ENCODE measurements around the gene TKFC. TPM values are rescaled to one million over a fixed set of nuclear protein-coding genes. Genes with fewer than 3 reads are reported as not detected.

The TKFC gene
- total RNA-seq, 2 experiments from 2014 or later = 79.1 to 86.3 TPM

GRCh38 chr11:61303725-61304124 is 29.3 kb upstream of the TKFC start:
- no peak for TF ChIP-seq CTCF (IDR thresholded peaks at IDR 0.05)
- no peaks in the 10 kb centered on the region for H3K27me3 Mint-ChIP-seq
- POLR2A ChIA-PET = interaction anchor here (0.6 to 2.2 kb wide), 3 partner anchors 28 to 61 kb away, joined by 3 to 7 read pairs (median 3); partner anchors contain the start of genes DDB1 and TKFC
- peaks cover 33% of the 10 kb centered on the region for H3K36me3 Mint-ChIP-seq (ENCODE audit: low read depth)
- H3K9me3 Mint-ChIP-seq = no peaks in the 10 kb centered on the region
- intact Hi-C loops (cut with micrococcal nuclease) = no loop called here
- peaks cover 11% of the 10 kb centered on the region for H3K4me1 Mint-ChIP-seq (ENCODE audit: low read depth)
- no peak for DNase-seq
- H3K4me3 Mint-ChIP-seq = no peak overlapping the region
- no peak overlapping the region for H3K27ac Mint-ChIP-seq
- CTCF ChIA-PET = no interaction called here
- ATAC-seq = no peak

- Mint-ChIP-seq H3K4me1 (ENCODE audit: low read depth) (peaks cover under 1% of the 10 kb centered on the region), H3K27ac (no peak overlapping the region), H3K9me3 (no peaks in the 10 kb centered on the region), H3K27me3 (no peaks in the 10 kb centered on the region), H3K36me3 (ENCODE audit: low read depth) (peaks cover 30% of the 10 kb centered on the region), H3K4me3 (no peak overlapping the region)
- ChIA-PET CTCF (interaction anchor here (1.1 kb wide), 1 partner anchor 118 kb away, joined by 3 read pairs; no protein-coding TSS in a partner anchor), POLR2A (interaction anchor here (2.2 kb wide), 1 partner anchor 26 kb away, joined by 7 read pairs; no protein-coding TSS in a partner anchor)
- TF ChIP-seq CTCF (IDR thresholded peaks at IDR 0.05) = no peak
- DNase-seq = no peak
- intact Hi-C loops (cut with micrococcal nuclease) = no loop called here
- ATAC-seq = no peak
Measured at GRCh38 chr11:61305417-61305816, 27.6 kb upstream of the TKFC start.

GRCh38 chr11:61306221-61306620 is 26.8 kb upstream of the TKFC start:
- ATAC-seq (peak; percentile 28), DNase-seq (no peak)
- no peak for TF ChIP-seq CTCF (IDR thresholded peaks at IDR 0.05)
- H3K27ac Mint-ChIP-seq = no peak overlapping the region
- H3K36me3 Mint-ChIP-seq (ENCODE audit: low read depth) = peaks cover 26% of the 10 kb centered on the region
- ChIA-PET POLR2A (interaction anchor here (1.4 kb wide), 2 partner anchors 11 to 16 kb away, joined by 3 to 4 read pairs; no protein-coding TSS in a partner anchor), CTCF (no interaction called here)
- H3K4me3 Mint-ChIP-seq = no peak overlapping the region
- H3K27me3 Mint-ChIP-seq = no peaks in the 10 kb centered on the region
- no peaks in the 10 kb centered on the region for H3K9me3 Mint-ChIP-seq
- intact Hi-C loops (cut with micrococcal nuclease) = no loop called here
- no peaks in the 10 kb centered on the region for H3K4me1 Mint-ChIP-seq (ENCODE audit: low read depth)

GRCh38 chr11:61307354-61307753 is 25.7 kb upstream of the TKFC start:
- Mint-ChIP-seq H3K9me3 (no peaks in the 10 kb centered on the region), H3K36me3 (ENCODE audit: low read depth) (peaks cover 25% of the 10 kb centered on the region), H3K27ac (no peak overlapping the region), H3K4me3 (no peak overlapping the region), H3K27me3 (no peaks in the 10 kb centered on the region), H3K4me1 (ENCODE audit: low read depth) (no peaks in the 10 kb centered on the region)
- TF ChIP-seq CTCF (IDR thresholded peaks at IDR 0.05) = no peak
- no peak for ATAC-seq
- ChIA-PET CTCF (interaction anchor here (2.2 kb wide), 1 partner anchor 13 kb away, joined by 7 read pairs; the partner anchor contains the start of gene VWCE), POLR2A (interaction anchor here (0.6 to 3.0 kb wide), 6 partner anchors 12 to 117 kb away, joined by 3 to 24 read pairs (median 5); partner anchors contain the start of gene VWCE)
- intact Hi-C loops (cut with micrococcal nuclease) = no loop called here
- no peak for DNase-seq

- no peak for TF ChIP-seq CTCF (IDR thresholded peaks at IDR 0.05)
- H3K27me3 Mint-ChIP-seq = no peaks in the 10 kb centered on the region
- ChIA-PET CTCF (interaction anchor here (1.3 to 3.1 kb wide), 5 partner anchors 9 to 76 kb away, joined by 3 to 14 read pairs (median 9); no protein-coding TSS in a partner anchor), POLR2A (interaction anchor here (1.3 to 3.0 kb wide), 5 partner anchors 9 to 25 kb away, joined by 4 to 24 read pairs (median 5); partner anchors contain the start of gene VWCE)
- ATAC-seq (no peak), DNase-seq (no peak)
- H3K36me3 Mint-ChIP-seq (ENCODE audit: low read depth) = peaks cover 33% of the 10 kb centered on the region
- H3K4me3 Mint-ChIP-seq = no peak overlapping the region
- intact Hi-C loops (cut with micrococcal nuclease) = no loop called here
- no peaks in the 10 kb centered on the region for H3K4me1 Mint-ChIP-seq (ENCODE audit: low read depth)
- no peak overlapping the region for H3K27ac Mint-ChIP-seq
- H3K9me3 Mint-ChIP-seq = no peaks in the 10 kb centered on the region
Measured at GRCh38 chr11:61309141-61309540, 23.9 kb upstream of the TKFC start.

Measured in activated CD8-positive, alpha-beta T cell treated with anti-CD3 and anti-CD28 coated beads for 36 hours (primary cell).